GM21786 (cell line): ENCODE measurements around the gene ESRRA.

ENCODE experiments used
- ATAC-seq: cut with Tn5 transposase; IDR thresholded peaks from one replicate; pipeline ENCODE4 v1.9.1; 2021; ENCODE audit not compliant: unreplicated experiment

The ESRRA gene

GRCh38 chr11:64348383-64349024 is 43.2 kb downstream of the ESRRA start:
- ATAC-seq, result no peak

GRCh38 chr11:64349025-64349387 is 43.7 kb downstream of the ESRRA start:
- no peak for ATAC-seq

GRCh38 chr11:64349404-64349803 is 44.1 kb downstream of the ESRRA start:
- ATAC-seq, result no peak

DNA sequence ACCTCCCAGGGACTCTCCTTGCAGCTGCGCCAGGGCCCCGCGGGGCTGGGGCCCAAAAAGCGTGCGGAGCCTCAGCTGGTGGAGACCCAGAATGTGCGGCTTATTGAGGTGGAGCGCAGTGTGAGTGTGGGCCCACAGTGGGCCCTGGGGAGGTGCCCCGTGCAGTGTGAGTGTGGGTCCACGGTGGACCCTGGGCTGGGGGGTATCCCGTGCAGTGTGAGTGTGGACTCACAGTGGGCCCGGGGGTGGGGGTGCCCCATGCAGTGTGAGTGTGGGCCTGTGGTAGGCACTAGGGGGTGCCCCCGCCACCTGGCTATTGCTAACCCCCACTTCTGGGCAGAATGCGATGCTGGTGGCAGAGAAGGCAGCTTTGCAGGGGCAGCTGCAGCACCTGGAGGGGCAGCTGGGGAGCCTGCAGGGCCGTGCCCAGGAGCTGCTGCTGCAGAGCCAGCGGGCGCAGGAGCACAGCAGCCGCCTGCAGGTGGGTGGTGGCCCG is 45.9 kb downstream of the ESRRA start:
- no peak for ATAC-seq

DNA sequence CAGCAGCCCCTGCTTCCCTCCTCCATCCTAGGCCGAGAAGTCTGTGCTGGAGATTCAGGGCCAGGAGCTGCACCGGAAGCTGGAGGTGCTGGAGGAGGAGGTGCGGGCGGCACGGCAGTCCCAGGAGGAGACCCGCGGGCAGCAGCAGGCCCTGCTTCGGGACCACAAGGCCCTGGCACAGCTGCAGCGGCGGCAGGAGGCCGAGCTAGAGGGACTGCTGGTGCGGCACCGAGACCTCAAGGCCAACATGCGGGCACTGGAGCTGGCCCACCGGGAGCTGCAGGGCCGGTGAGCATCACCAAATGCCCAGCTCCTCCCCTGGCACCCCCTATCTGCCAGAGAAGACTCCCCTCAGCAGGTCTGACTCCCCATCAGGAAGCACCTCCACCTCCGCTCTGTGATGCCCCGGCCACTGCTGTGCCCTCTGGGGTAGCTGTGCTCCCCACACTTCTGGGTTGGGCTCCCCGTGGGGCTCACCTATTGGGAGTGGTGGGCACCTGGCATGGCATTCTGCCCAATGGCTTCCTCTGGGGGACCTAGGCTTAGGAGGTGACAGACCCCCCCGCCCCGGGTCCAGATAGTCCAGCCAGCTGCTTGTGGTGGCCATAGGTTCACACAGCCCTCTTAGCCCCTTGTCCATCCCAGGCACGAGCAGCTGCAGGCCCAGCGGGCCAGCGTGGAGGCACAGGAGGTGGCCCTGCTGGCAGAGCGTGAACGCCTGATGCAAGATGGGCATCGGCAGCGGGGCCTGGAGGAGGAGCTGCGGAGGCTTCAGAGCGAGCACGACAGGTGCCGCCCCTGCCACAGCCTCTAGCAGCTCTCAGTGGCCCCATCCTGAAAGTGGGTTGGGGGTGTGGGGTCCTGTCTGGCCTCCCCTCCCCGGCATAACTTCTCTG is 47.0 kb downstream of the ESRRA start:
- ATAC-seq, result no peak

DNA sequence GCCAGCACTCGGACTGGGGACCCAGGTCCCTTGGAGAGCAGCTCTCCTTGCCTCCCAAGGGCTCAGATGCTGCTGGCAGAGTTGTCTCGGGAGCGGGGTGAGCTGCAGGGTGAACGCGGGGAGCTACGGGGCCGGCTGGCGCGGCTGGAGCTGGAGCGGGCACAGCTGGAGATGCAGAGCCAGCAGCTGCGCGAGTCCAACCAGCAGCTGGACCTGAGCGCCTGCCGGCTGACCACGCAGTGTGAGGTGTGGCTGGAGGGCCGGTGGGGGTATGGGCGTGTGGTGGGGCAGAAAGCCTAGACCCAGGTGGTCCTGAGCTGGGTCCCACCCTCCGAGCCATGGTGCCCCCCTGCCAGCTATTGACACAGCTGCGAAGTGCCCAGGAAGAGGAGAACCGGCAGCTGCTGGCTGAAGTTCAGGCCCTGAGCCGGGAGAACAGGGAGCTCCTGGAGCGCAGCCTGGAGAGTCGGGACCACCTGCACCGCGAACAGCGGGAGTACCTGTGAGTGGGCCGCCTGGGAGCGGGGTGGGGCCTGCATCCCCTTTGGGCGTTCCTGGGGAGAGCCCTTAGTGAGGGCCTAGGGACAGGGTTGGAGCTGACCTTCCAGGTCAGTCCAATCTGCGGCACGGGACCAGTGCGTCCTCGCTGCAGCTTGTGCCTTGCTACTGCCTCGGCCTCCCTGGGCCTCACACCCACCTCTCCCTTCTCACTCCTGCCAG is 47.8 kb downstream of the ESRRA start:
- no peak for ATAC-seq

DNA sequence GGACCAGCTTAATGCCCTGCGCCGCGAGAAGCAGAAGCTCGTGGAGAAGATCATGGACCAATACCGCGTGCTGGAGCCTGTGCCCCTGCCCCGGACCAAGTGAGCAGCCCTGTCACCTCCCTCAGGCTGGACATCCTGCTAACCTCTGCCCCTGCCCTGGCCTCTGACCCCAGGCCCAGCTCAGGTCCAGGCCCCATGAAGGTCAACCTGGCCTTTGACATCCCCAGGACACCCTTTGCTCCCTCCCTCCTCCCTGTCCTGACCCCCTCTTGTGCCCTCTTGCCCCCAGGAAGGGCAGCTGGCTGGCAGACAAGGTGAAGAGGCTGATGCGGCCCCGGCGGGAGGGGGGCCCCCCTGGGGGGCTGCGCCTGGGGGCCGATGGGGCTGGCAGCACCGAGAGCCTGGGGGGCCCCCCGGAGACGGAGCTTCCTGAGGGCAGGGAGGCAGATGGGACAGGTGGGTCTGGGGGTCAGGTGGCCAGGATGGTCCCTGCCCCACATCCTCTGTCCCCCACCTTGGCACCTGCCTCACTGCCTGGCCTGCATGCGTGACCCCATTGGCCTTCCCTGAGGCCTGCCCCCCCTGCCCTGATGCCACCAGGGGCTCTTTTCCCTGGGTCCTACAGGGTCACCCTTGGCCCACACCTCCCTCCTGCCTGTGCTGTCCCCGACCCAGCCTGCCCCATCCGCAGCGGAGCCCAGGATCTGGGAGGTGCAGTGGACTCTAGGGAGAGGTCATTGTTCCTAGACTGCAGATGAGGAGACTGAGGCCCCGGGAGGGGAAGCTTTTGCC is 48.6 kb downstream of the ESRRA start:
- no peak for ATAC-seq

DNA sequence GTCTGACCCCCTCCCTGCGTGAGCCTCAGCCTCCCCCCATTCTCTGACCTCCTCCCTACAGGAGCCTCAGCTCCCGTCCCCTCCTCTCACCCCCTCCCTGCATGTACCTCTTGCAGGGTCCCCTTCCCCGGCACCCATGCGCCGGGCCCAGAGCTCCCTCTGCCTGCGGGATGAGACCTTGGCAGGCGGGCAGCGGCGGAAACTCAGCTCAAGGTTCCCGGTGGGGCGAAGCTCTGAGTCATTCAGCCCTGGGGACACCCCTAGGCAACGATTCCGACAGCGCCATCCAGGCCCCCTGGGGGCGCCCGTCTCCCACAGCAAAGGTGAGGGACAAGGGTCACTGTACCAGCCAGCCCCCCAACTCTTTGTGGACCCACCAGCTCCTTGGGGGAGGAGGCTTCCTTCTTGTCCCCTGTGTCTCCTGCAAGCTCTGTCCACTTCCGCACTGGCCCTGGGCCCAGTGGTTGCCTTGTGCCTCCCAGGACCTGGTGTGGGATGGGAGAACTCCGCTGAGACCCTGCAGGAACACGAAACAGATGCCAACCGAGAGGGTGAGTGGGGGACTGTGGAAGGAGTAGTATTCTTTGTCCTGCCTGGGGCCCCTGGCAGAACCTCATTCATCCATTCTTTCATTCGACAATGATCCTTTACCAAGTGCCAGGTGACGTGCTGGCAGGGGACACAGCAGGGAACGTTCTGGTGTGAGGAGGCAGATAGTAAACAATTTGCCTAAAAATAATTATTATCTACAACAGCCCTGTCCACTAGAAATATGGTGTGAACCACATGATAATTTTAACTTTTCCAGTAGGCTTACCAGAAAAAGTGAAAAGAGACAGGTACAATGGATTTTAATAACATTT is 50.0 kb downstream of the ESRRA start:
- no peak for ATAC-seq

DNA sequence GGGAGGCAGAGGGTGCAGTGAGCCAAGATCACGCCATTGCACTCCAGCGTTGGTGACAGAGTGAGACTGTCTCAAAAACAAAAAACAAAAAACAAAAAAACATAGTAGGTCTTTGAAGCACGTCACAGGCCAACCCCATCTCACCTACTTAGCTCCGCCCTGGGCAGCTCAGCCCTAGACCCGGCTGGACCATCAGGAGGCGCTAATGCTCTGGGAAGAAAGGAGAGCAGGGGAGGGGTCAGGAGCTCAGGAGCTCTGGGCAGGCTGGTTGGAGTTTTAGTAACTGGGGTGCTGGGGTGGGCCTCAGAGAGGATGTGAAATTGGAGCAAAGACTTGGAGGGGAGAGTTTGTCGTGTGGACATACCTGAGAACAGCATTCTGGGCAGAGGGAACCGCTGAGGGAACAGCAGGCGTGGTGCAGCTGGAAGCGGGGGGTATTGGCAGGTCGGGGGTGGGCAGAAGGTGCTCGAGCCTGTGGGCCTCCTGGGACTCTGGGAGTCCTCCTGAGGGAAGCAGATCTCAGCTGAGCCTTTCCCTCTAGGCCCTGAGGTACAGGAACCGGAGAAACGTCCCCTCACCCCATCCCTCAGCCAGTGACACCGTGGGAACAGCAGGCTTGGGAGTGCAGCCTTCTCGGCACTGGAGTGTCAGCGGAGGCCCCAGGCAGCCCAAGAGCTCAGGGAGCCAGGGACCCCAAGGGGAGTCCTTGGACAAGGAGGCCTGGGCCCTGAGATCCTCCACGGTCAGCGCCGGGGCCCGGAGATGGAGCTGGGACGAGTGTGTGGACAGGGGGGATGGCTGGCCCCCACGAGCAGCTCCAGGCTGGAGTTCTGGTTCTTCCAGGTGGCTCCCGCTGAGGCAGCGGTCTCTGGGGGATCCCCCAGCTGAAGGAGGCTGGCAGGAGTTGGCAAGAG is 51.4 kb downstream of the ESRRA start:
- no peak for ATAC-seq

DNA sequence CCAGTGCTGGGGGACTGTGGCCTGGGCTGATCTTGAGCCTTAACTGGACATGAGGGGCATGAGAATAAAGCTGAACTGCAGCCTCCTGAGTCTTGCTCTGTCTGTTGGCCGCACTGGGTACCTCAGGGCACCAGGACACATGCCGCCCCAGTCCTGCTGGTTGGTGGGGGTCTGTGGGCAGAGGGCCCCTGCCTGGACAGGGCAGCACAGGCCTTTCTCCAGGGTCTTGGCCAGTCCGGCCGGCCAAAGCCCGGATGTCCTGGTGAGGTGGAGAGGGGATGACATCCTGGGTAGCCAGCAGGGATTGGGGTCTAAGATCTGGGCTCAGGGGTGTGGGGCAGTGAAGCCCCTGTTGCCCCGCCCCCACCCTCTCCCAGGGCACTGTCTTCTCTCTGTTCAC is 52.1 kb downstream of the ESRRA start:
- ATAC-seq, result no peak

GRCh38 chr11:64357904-64358535 is 52.7 kb downstream of the ESRRA start:
- no peak for ATAC-seq

DNA sequence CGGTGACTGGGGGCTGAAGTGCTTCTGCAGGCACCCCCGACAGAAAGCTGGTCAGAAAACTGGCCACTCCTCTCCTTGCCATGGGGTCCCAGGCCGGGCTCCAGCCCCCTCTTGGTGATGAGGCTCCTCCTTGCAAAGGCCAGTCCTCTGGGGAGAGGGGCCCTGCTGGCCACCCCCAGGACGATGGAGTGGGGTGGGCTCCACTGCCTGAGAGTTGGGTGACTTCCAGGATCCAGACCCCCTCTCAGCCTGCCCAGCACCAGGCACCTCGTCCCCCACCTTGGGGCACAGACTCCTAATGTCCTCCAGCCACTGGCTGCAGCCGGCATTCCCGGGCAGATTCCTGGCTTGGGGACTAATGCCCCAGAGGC is 53.2 kb downstream of the ESRRA start:
- ATAC-seq, result no peak

GRCh38 chr11:64358907-64359711 is 53.8 kb downstream of the ESRRA start, which contains the start of gene RPS6KA4:
TSS of gene RPS6KA4 (plus strand) at chr11:64359162. CDS start at chr11:64359236, 74 bp downstream.
- ATAC-seq, result peak; percentile 54

GRCh38 chr11:64359712-64360445 is 54.6 kb downstream of the ESRRA start:
- no peak for ATAC-seq

- no peak for ATAC-seq
These were observed 55.2 kb downstream of the ESRRA start for GRCh38 chr11:64360448-64360921.

DNA sequence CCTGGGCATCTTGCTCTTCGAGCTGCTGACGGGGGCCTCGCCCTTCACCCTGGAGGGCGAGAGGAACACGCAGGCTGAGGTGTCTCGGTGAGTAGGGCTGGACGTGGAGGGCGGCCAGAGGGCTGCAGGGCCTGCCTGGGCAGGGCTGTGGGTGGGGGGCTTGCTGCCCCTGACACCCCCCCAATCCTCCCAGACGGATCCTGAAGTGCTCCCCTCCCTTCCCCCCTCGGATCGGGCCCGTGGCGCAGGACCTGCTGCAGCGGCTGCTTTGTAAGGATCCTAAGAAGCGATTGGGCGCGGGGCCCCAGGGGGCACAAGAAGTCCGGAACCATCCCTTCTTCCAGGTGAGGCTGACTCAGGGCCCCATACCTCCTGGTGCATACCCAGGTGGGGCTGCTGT is 56.3 kb downstream of the ESRRA start:
- ATAC-seq, result no peak

DNA sequence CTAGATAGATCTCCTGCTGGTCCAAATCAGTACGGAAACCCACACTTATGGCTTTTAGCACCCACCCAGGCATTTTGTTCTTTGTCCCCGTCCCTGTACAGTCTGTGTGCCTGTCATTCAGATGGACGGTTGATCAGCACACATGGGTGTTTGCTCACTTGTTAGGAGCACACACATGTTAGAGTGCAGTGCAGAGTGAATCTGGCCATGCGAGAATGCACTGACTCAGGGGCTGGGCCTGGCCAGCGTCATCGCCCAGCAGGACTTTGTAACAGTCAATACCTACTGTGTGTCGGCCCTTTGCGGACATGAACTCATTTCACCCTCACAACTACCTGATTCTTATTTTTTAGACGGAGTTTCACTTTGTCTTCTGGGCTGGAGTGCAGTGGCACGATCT is 57.0 kb downstream of the ESRRA start:
- no peak for ATAC-seq
